Fibroblast of skin of back (primary cell): ENCODE measurements around the gene C1S. TPM values are rescaled to one million over a fixed set of nuclear protein-coding genes. Genes with fewer than 3 reads are reported as not detected.
"Not testable (repeated sequence)": the region's sequence is repeated elsewhere in the genome, so short reads cannot be mapped to it uniquely, and the experiment has no call there.

ENCODE experiments used
- DNase-seq: peaks from one replicate; pipeline ENCODE4 v3.0.0-alpha.2; 2013
- polyA plus RNA-seq, 2 experiments: library from polyadenylated mRNA; unstranded; fragments of 120-200 nt; gene quantifications; one replicate each; pipeline ENCODE4 v1.2.1, GENCODE V29; 2013; ENCODE audit not compliant: insufficient read length in 2 of 2

Gene C1S
- polyA plus RNA-seq (2013, experiment 1 of 2; ENCODE audit: insufficient read length) = 23.9 TPM
- polyA plus RNA-seq (2013, experiment 2 of 2; ENCODE audit: insufficient read length) = 46.9 TPM

DNA sequence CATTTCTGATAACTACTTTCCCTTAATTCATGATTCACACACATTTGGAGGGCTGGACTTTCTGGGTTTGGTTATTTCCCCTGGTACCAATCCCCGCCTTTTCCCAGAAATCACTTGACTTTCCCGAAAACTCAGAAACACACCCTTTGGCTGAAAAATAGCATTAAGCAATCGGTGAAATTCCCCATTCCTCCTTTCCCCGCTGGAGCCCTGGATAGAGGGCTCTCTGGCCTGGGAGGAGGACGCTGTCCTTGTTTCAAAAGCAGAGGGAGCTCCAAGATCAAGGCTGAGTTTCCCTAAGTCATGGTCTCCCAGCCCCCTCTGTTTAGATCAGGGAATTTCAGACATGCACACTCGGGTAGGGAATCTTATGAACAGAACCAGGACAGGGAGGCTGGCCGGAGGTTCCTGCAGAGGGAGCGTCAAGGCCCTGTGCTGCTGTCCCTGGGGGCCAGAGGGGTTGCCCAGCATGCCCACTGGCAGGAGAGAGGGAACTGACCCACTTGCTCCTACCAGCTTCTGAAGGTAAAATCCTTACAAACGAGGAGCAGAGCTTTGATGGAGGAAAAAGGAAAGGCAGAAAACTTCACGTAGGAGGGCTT lies at the start of gene C1S:
Gene C1S, plus strand, starts transcription at position 366 of the 602 bp plus-strand sequence. CDS start 1,195 bp downstream, outside the sequence.
- peak; percentile 94 for DNase-seq

GRCh38 chr12:7011398-7011797 lies 49.1 kb upstream of the C1S start:
- DNase-seq = not testable (repeated sequence)

GRCh38 chr12:7012024-7012607 lies 48.4 kb upstream of the C1S start:
- no peak for DNase-seq

GRCh38 chr12:7013101-7013500 lies 47.4 kb upstream of the C1S start:
- DNase-seq = no peak

DNA sequence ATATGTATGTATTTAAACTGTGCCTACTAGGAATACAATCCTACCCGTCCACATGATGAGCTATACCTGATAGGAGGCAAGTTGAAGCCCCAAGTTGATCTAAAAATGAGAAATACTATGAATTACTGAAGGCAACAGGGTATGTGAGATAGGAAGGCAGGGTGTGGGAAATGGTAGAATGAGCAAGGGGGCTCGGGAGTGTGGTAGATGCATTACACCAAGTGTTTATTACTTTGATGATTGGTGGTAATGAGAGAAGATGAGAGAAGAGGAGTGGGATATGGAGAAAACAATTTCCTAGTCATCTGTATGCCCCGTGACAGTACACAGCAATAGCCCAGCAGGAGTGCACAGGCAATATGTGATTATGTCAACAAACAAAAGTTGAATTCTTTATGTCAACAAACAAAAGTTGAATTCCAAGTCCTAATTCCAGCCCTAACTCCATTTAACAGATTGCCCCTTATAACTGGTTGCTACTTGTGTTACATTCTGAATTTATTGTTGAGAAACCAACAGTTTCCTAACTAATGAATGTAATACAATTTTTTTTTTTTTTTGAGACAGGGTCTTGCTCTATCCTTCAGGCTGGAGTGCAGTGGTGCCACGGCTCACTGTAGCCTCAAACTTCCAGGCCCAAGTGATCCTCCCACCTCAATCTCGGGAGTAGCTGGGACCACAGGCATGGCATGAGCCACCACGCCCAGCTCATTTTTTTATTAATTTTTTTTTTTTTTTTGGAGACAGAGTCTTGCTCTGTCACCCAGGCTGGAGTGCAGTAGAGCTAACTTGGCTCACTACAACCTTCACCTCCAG lies 44.8 kb upstream of the C1S start:
- DNase-seq = no peak

DNA sequence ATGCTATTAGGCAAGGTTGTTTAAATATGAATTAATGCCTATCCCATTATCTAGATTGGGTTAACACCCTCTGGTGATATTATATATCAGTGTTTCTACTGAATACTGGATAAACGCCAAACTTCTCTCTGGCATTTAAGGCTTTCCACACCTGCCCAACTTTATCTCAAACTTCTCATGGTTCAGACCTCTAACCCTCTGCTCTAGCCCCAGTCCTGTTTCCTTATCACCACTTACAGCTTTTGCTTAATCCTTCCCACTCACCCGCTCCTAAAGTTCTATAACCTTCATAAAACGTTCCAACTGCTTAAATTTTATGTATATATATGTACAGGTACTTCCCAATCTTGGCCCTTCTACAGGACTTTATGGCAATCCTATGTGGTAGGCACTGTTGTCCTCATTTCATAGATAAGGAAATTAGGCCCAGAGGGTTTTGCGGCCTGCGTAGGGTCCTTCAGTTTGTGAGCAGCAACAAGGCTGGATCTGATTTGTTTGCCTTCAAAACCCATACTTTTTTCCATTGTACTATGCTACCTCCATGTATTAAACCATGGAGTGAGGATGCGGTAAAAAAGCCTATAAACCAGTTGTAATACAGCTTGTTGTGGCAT lies 43.5 kb upstream of the C1S start:
- no peak for DNase-seq

DNA sequence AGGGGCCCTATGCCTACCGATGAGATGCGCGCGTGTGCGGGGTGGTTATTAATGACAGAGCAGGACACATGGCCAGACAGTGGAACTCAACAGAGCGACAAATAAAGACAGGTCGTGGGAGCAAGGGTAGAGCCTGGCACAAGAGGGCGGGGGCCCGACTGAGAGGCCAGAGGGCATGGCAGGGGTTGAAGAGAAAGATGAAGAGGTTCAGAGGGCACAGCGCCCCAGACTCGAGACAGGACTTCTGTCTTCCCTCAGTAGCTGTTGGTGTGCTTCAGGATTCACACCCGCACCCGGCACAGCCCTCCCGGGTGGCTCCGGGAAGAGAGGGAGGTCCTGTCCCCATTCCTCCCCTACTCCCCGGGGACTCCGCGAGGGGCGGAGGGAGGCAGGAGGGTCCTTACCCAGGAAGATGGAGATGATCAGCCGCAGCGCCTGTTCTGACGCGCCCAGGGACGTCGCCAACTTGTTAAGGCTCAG lies 42.6 kb upstream of the C1S start:
- DNase-seq = peak; percentile 63

DNA sequence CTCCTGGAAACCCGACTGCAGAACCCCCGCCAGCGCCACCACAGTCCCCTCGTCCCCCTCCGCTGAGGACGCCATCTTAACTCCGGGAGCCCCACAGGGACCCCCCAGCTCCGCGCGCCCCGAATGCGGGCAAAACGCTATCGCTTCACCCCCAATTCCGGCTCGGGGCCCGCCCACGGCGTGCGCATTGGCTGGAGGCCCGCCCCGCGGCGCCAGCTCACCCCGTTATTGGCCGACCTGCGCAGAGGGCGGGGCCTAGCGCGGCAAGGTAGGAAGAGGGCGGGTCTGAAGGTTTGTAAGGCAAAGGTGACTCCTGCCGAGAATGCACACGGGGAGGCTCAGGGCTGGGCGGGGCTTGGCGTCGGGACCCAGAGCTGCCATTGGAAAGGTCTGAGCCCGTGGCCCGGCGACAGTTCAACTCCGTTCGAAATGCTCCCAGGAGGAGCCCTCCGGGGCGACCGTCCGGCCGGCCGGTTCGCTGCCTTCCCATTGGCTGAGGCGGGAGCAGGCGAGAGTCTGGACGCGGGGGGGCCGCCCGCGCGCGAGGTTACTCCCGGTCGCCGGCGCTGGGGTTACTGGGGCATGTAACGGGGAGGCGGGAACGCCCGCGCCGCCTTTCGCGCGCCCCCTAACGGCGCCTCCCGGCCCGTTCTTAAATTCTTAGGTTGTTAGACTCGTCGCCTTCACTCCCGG lies 42.0 kb upstream of the C1S start, which contains the start of gene LPCAT3:
Gene LPCAT3, minus strand, starts transcription at position 127 of the 693 bp plus-strand sequence. Its CDS starts 52 bp downstream, at position 75.
- peak; percentile 94 for DNase-seq

- DNase-seq = no peak
Measured at GRCh38 chr12:7019043-7019569, 41.4 kb upstream of the C1S start.

DNA sequence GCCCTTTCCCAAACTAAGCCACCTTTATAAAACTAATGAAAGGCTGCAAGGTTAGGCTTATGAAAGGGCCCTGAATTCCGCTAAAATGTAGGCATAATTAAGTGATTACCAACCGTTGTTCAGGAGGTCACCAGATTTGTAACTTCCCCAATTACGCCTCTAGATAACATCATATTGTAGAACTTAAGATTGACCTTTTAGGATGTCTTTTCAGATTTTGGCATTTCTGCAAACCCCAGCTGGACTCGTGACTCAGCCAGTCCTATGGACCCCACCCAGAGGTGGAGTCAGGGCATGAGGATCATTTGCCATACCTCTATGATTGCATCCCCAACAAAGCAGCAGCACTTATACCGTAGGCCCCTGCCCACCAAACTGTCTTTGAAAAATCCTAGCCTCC lies 38.6 kb upstream of the C1S start:
- DNase-seq = no peak

DNA sequence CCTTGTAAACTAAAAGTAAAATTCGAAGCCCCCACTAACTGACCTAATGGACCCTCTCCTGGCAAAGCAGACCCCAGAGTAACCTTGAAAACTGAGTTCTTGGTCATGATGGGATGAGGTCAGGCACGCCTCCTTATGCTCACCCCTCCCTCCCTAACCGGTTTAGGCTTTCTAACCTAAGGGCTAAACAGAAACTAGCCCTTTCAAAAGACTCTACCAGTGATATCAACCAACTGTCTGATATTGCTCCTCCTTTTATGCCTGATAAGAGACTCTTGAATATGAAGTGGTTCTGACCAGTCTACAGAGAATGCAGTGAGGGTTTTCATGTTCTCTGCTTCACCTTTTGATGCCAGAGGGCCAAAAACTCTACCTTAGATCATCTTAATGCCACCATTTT lies 37.4 kb upstream of the C1S start:
- no peak for DNase-seq

DNA sequence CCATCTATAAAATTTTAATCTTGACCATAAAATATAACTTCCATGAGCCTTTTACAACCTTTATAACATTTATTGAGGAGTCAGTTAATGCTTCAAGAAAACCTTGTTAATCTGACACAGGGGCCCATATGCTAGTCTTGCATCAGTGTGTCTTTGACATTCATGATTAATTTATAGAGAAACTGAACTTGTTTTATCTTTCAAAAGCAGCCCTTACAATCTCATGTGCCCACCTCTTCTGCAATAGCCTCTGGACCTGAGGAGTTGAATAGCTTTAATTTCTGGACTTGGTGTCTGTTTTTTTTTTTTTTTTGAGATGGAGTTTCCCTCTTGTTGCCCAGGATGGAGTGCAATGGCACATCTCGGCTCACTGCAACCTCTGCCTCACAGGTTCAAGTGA lies 33.7 kb upstream of the C1S start:
- no peak for DNase-seq

DNA sequence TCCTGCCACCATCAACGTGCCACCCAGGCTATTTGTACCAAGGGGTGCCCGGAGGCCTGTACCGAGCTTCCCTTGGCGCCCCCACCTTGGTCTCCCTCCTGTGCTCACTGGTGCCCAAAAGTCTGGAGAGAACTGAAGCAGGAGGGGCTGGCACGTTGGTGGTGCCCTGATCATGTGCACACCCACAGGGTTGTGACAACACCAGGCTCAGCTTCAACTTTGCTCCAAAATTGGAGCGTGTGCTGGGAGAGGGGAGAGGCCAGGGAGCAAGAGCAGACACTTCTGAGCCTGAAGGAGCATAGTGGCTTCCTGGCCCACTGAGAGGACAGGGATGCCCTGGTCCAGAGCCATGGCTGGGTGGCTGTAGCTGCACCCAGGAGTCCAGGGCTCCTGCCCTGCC lies 29.2 kb upstream of the C1S start:
- DNase-seq = no peak

DNA sequence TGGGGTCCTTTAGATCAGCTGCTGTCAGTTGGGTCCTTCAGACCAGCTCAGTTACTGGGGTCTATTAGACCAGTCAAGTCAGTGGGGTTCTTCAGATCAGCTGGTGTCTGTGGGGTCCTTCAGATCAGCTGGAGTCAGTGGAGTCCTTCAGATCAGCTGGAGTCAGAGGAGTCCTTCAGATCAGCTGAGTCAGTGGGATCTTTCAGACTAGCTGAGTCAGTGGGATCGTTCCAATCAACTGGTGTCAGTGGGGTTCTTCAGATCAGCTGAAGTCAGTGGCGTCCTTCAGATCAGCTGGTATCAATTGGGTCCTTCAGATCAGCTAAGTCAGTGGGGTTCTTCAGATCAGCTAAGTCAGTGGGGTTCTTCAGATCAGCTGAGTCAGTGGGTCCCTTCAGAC lies 27.5 kb upstream of the C1S start:
- DNase-seq = no peak

DNA sequence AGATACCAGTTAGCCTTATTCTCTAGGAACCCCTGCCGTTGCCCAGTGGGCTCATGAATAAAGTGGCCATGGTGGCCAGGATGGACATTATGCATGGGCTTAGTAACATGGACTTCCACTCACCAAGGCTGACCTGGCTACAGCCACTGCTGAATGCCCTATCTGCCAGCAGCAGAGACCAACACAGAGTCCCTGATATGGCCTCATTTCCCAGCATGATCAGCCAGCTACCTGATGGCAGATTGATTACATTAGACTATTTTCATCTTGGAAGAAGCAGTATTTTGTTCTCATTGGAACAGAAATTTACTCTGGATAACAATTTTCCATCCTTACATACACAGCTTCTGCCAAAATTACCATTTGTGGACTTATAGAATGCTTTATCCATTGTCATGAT lies 26.1 kb upstream of the C1S start:
- no peak for DNase-seq

- no peak for DNase-seq
Measured at GRCh38 chr12:7035463-7035862, 25.1 kb upstream of the C1S start.

DNA sequence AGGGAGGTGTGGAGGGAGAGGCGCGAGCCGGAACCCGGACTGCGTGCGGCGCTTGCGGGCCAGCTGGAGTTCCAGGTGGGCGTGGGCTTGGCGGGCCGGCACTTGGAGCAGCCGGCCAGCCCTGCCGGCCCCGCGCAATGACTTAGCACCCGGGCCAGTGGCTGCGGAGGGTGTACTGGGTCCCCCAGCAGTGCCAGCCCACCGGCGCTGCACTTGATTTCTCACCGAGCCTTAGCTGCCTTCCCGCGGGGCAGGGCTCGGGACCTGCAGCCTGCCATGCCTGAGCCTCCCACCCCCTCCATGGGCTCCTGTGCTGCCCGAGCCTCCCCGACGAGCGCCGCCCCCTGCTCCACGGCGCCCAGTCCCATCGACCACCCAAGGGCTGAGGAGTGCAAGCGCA lies 23.1 kb upstream of the C1S start:
- not testable (repeated sequence) for DNase-seq

GRCh38 chr12:7038591-7038990 lies 21.9 kb upstream of the C1S start:
- DNase-seq = no peak

- no peak for DNase-seq
Measured at GRCh38 chr12:7039403-7039802, 21.1 kb upstream of the C1S start.

GRCh38 chr12:7042842-7043241 lies 17.7 kb upstream of the C1S start:
- peak; percentile 52 for DNase-seq

- DNase-seq = no peak
Measured at GRCh38 chr12:7045913-7046312, 14.6 kb upstream of the C1S start.
